ENCODE measurements around the gene EXOC6B.

GRCh38 chr2:72136933-72137497, 688.8 kb downstream of the EXOC6B start:
- TF ChIP-seq POLR2A (IDR thresholded peaks at IDR 0.05) = no peak
- no peak for TF ChIP-seq CTCF (IDR thresholded peaks at IDR 0.05)
- no peak for TF ChIP-seq POLR2AphosphoS5 (IDR thresholded peaks at IDR 0.05)
